Type B pancreatic cell (in vitro differentiated cells): ENCODE data around the gene MORN1. TPM values are rescaled to one million over a fixed set of nuclear protein-coding genes. Genes with fewer than 3 reads are reported as not detected.

ENCODE experiments used
- DNase-seq: peaks from one replicate; pipeline ENCODE4 v3.0.0; 2021; ENCODE audit warnings: mixed read lengths; ENCODE audit not compliant: unreplicated experiment; ENCODE audit errors: extremely low spot score
- H3K27ac Mint-ChIP-seq: 2 replicates; pipeline ENCODE4 v1.8.0; 2021; ENCODE audit warnings: mild to moderate bottlenecking, mixed read lengths
- H3K27me3 Mint-ChIP-seq: 2 replicates; pipeline ENCODE4 v1.8.0; 2021; ENCODE audit warnings: mixed read lengths
- H3K36me3 Mint-ChIP-seq: 2 replicates; pipeline ENCODE4 v1.8.0; 2021; ENCODE audit warnings: mixed read lengths
- H3K4me1 Mint-ChIP-seq: one replicate; pipeline ENCODE4 v1.8.0; 2021; ENCODE audit warnings: mixed read lengths; ENCODE audit not compliant: unreplicated experiment
- H3K4me3 Mint-ChIP-seq: 2 replicates; pipeline ENCODE4 v1.8.0; 2021; ENCODE audit warnings: mild to moderate bottlenecking, mixed read lengths
- H3K9me3 Mint-ChIP-seq: 2 replicates; pipeline ENCODE4 v1.8.0; 2021; ENCODE audit warnings: mixed read lengths
- CTCF ChIP-seq: fragments of 200-600 bp; sonication (generic); conservative IDR thresholded peaks from 2 replicates; pipeline ENCODE4 v1.5.0; 2021; ENCODE audit warnings: antibody characterized with exemption, mild to moderate bottlenecking
- total RNA-seq: library from RNA; stranded (reverse); gene quantifications from 2 replicates; pipeline ENCODE4 v1.2.1, GENCODE V29; 2021; ENCODE audit warnings: low replicate concordance

MORN1 gene
- total RNA-seq, 1 donor from 2014 or later = 27.5 TPM

- Mint-ChIP-seq H3K4me3 (no peak overlapping the region), H3K9me3 (no peaks in the 10 kb centered on the region), H3K36me3 (no peaks in the 10 kb centered on the region), H3K4me1 (no peaks in the 10 kb centered on the region), H3K27me3 (no peaks in the 10 kb centered on the region), H3K27ac (no peak overlapping the region)
- TF ChIP-seq CTCF = no peak
- no peak for DNase-seq
Measured at GRCh38 chr1:2379733-2380404, 11.5 kb downstream of the MORN1 start.

GRCh38 chr1:2378956-2379732 is 12.2 kb downstream of the MORN1 start:
- H3K9me3 Mint-ChIP-seq = no peaks in the 10 kb centered on the region
- no peak overlapping the region for H3K4me3 Mint-ChIP-seq
- TF ChIP-seq CTCF = no peak
- H3K27ac Mint-ChIP-seq = no peak overlapping the region
- no peaks in the 10 kb centered on the region for H3K36me3 Mint-ChIP-seq
- H3K27me3 Mint-ChIP-seq = no peaks in the 10 kb centered on the region
- DNase-seq = no peak
- no peaks in the 10 kb centered on the region for H3K4me1 Mint-ChIP-seq

GRCh38 chr1:2378441-2378851 is 12.9 kb downstream of the MORN1 start:
- Mint-ChIP-seq H3K4me3 (no peak overlapping the region), H3K4me1 (no peaks in the 10 kb centered on the region), H3K27ac (no peak overlapping the region), H3K27me3 (no peaks in the 10 kb centered on the region), H3K9me3 (no peaks in the 10 kb centered on the region), H3K36me3 (no peaks in the 10 kb centered on the region)
- DNase-seq = no peak
- TF ChIP-seq CTCF = no peak

- Mint-ChIP-seq H3K9me3 (no peaks in the 10 kb centered on the region), H3K27ac (no peak overlapping the region), H3K36me3 (no peaks in the 10 kb centered on the region), H3K4me3 (no peak overlapping the region), H3K27me3 (no peaks in the 10 kb centered on the region), H3K4me1 (no peaks in the 10 kb centered on the region)
- no peak for TF ChIP-seq CTCF
- no peak for DNase-seq
Measured at GRCh38 chr1:2377751-2378440, 13.5 kb downstream of the MORN1 start.

- DNase-seq = no peak
- no peak for TF ChIP-seq CTCF
- no peaks in the 10 kb centered on the region for H3K27me3 Mint-ChIP-seq
- H3K4me3 Mint-ChIP-seq = no peak overlapping the region
- no peaks in the 10 kb centered on the region for H3K36me3 Mint-ChIP-seq
- no peak overlapping the region for H3K27ac Mint-ChIP-seq
- H3K9me3 Mint-ChIP-seq = no peaks in the 10 kb centered on the region
- no peaks in the 10 kb centered on the region for H3K4me1 Mint-ChIP-seq
Measured at GRCh38 chr1:2376931-2377672, 14.3 kb downstream of the MORN1 start.
